Hepatocyte (in vitro differentiated cells): ENCODE data around the gene BRIP1. TPM values are rescaled to one million over a fixed set of nuclear protein-coding genes. Genes with fewer than 3 reads are reported as not detected.

Experiments
- DNase-seq: peaks from one replicate; pipeline ENCODE4 v3.0.0-alpha.2; 2016; ENCODE audit warnings: low spot score
- H2AFZ ChIP-seq: fragments of 200-600 bp; sonication (generic); 2 replicates; pipeline ENCODE4 v1.6.0; 2016; ENCODE audit warnings: antibody characterized with exemption, mild to moderate bottlenecking
- H3K27ac ChIP-seq: fragments of 200-600 bp; sonication (generic); 2 replicates; pipeline ENCODE4 v1.5.1; 2016; ENCODE audit warnings: mild to moderate bottlenecking
- H3K27me3 ChIP-seq: fragments of 200-600 bp; sonication (generic); 2 replicates; pipeline ENCODE4 v1.6.1; 2016
- H3K36me3 ChIP-seq: fragments of 200-600 bp; sonication (generic); replicated peaks from 2 replicates; pipeline ENCODE4 v1.5.1; 2016; ENCODE audit warnings: low read depth; ENCODE audit not compliant: insufficient read depth
- H3K4me1 ChIP-seq: fragments of 200-600 bp; sonication (generic); 2 replicates; pipeline ENCODE4 v1.5.1; 2016; ENCODE audit warnings: mild to moderate bottlenecking, moderate library complexity; ENCODE audit not compliant: insufficient read depth
- H3K4me2 ChIP-seq: fragments of 200-600 bp; sonication (generic); 2 replicates; pipeline ENCODE4 v1.6.0; 2016
- H3K4me3 ChIP-seq: fragments of 200-600 bp; sonication (generic); 2 replicates; pipeline ENCODE4 v1.5.1; 2016; ENCODE audit warnings: mild to moderate bottlenecking
- H3K79me2 ChIP-seq: fragments of 200-600 bp; sonication (generic); 2 replicates; pipeline ENCODE4 v1.6.0; 2017; ENCODE audit warnings: mild to moderate bottlenecking
- H3K9me2 ChIP-seq: fragments of 200-600 bp; sonication (generic); replicated peaks from 2 replicates; pipeline ENCODE4 v1.6.0; 2017; ENCODE audit warnings: mild to moderate bottlenecking; ENCODE audit not compliant: insufficient read depth
- H3K9me3 ChIP-seq: fragments of 200-600 bp; sonication (generic); 2 replicates; pipeline ENCODE4 v1.5.1; 2016; ENCODE audit warnings: low read depth, mild to moderate bottlenecking
- H4K20me1 ChIP-seq: fragments of 200-600 bp; sonication (generic); 2 replicates; pipeline ENCODE4 v1.6.0; 2016; ENCODE audit warnings: mild to moderate bottlenecking; ENCODE audit not compliant: insufficient read depth, poor library complexity, severe bottlenecking
- CTCF ChIP-seq: fragments of 200-600 bp; sonication (generic); IDR thresholded peaks from 2 replicates; pipeline ENCODE4 v1.5.1; 2016; ENCODE audit warnings: antibody characterized with exemption, mild to moderate bottlenecking; ENCODE audit not compliant: poor library complexity
- EZH2 ChIP-seq: fragments of 200-600 bp; sonication (generic); IDR thresholded peaks from 2 replicates; pipeline ENCODE4 v1.6.1; 2016; ENCODE audit warnings: antibody characterized with exemption, mild to moderate bottlenecking, borderline replicate concordance
- EZH2phosphoT487 ChIP-seq: fragments of 200-600 bp; sonication (generic); IDR thresholded peaks from one replicate; pipeline ENCODE4 v1.6.1; 2018; ENCODE audit warnings: antibody characterized with exemption, mild to moderate bottlenecking, low read depth, moderate library complexity; ENCODE audit not compliant: unreplicated experiment, severe bottlenecking
- WGBS: methylation state at CpG from one replicate; pipeline ENCODE4 v1.1.6; 2016; ENCODE audit warnings: low lambda C conversion rate; ENCODE audit errors: missing lambda C conversion rate; 5-methylcytosine and 5-hydroxymethylcytosine counted together
- polyA plus RNA-seq: library from polyadenylated mRNA; unstranded; fragments of >200 nt; fragmentation: Nextera tagmentation; extraction: Ambion mirVana; gene quantifications from 2 replicates; pipeline ENCODE4 v1.2.1, GENCODE V29; 2016
- total RNA-seq: library from RNA; depleted of rRNA; stranded (reverse); fragments of >200 nt; gene quantifications from 2 replicates; pipeline ENCODE4 v1.2.3, GENCODE V29; 2014

BRIP1 gene
- total and polyA plus RNA-seq, 2 experiments from 2014 or later: 0.50 to 4.0 TPM

- no peak overlapping the region for H3K4me2 ChIP-seq
- no peaks in the 10 kb centered on the region for H3K79me2 ChIP-seq
- H3K9me3 ChIP-seq: no peaks in the 10 kb centered on the region
- H3K36me3 ChIP-seq: no peaks in the 10 kb centered on the region
- no peaks in the 10 kb centered on the region for H3K27me3 ChIP-seq
- no peak overlapping the region for H3K4me3 ChIP-seq
- no peak for DNase-seq
- H3K4me1 ChIP-seq: no peaks in the 10 kb centered on the region
- H3K27ac ChIP-seq: no peak overlapping the region
- no peaks in the 10 kb centered on the region for H4K20me1 ChIP-seq
- no peak overlapping the region for H2AFZ ChIP-seq
- WGBS: 95% methylated on average over 1 of the region's 1 CpG
- TF ChIP-seq EZH2phosphoT487 (no peak), EZH2 (no peak), CTCF (no peak)
- no peaks in the 10 kb centered on the region for H3K9me2 ChIP-seq
These were observed 63.4 kb downstream of the BRIP1 start for GRCh38 chr17:61799812-61800484.

- TF ChIP-seq EZH2phosphoT487 (no peak), EZH2 (no peak), CTCF (no peak)
These were observed 66.0 kb downstream of the BRIP1 start for GRCh38 chr17:61797283-61797682.

GRCh38 chr17:61795546-61795945, 67.8 kb downstream of the BRIP1 start:
- Histone ChIP-seq H3K4me2 (no peak overlapping the region), H3K9me3 (no peaks in the 10 kb centered on the region), H3K36me3 (no peaks in the 10 kb centered on the region), H3K79me2 (no peaks in the 10 kb centered on the region), H3K4me3 (no peak overlapping the region), H3K4me1 (no peaks in the 10 kb centered on the region), H3K27me3 (no peaks in the 10 kb centered on the region), H3K9me2 (no peaks in the 10 kb centered on the region), H4K20me1 (no peaks in the 10 kb centered on the region), H2AFZ (no peak overlapping the region), H3K27ac (no peak overlapping the region)
- 93% methylated on average over 2 of the region's 2 CpGs for WGBS
- no peak for TF ChIP-seq EZH2
- no peak for TF ChIP-seq EZH2phosphoT487
- TF ChIP-seq CTCF: no peak
- DNase-seq: no peak

More at GRCh38 chr17:61797283-61797682, 66.0 kb downstream of the BRIP1 start:
- Histone ChIP-seq H2AFZ (no peak overlapping the region), H3K27me3 (no peaks in the 10 kb centered on the region), H3K79me2 (no peaks in the 10 kb centered on the region), H3K4me1 (no peaks in the 10 kb centered on the region), H4K20me1 (no peaks in the 10 kb centered on the region), H3K9me3 (no peaks in the 10 kb centered on the region), H3K4me2 (no peak overlapping the region), H3K9me2 (no peaks in the 10 kb centered on the region), H3K4me3 (no peak overlapping the region), H3K36me3 (no peaks in the 10 kb centered on the region), H3K27ac (no peak overlapping the region)
- DNase-seq: no peak
- 94% methylated on average over 2 of the region's 2 CpGs for WGBS
